Parathyroid adenoma (tissue), 2 donors: ENCODE data around the gene GDNF.
A peak's percentile ranks its signal among the peaks of the same experiment; 100 is the strongest.

Experiments used
- H2AFZ ChIP-seq: fragments of 300-600 bp; sonication (generic); one replicate; pipeline ENCODE4 v1.7.0; 2017; ENCODE audit warnings: antibody characterized with exemption, mild to moderate bottlenecking
- H3K27ac ChIP-seq: fragments of 300-600 bp; sonication (generic); one replicate; pipeline ENCODE4 v1.7.0; 2017
- H3K27me3 ChIP-seq: fragments of 300-600 bp; sonication (generic); one replicate; pipeline ENCODE4 v1.7.0; 2017; ENCODE audit warnings: low read length; ENCODE audit not compliant: control insufficient read depth, insufficient read depth
- H3K36me3 ChIP-seq: fragments of 300-600 bp; sonication (generic); one replicate; pipeline ENCODE4 v1.7.0; 2017; ENCODE audit warnings: low read length; ENCODE audit not compliant: control insufficient read depth, insufficient read depth
- H3K4me1 ChIP-seq: fragments of 300-600 bp; sonication (generic); one replicate; pipeline ENCODE4 v1.7.0; 2017; ENCODE audit warnings: control low read depth
- H3K4me2 ChIP-seq: fragments of 300-600 bp; sonication (generic); one replicate; pipeline ENCODE4 v1.7.0; 2017; ENCODE audit warnings: low read length
- H3K4me3 ChIP-seq: fragments of 300-600 bp; sonication (generic); one replicate; pipeline ENCODE4 v1.7.0; 2017; ENCODE audit warnings: low read depth, low read length
- H3K79me2 ChIP-seq: fragments of 300-600 bp; sonication (generic); one replicate; pipeline ENCODE4 v1.7.0; 2017; ENCODE audit warnings: control low read depth
- H3K9ac ChIP-seq: fragments of 300-600 bp; sonication (generic); one replicate; pipeline ENCODE4 v1.7.0; 2017; ENCODE audit warnings: mild to moderate bottlenecking
- H3K9me3 ChIP-seq: fragments of 300-600 bp; sonication (generic); one replicate; pipeline ENCODE4 v1.7.0; 2017; ENCODE audit warnings: low read length; ENCODE audit not compliant: control insufficient read depth
- CTCF ChIP-seq: fragments of 300-600 bp; sonication (generic); IDR thresholded peaks from one replicate; pipeline ENCODE4 v1.7.0; 2017; ENCODE audit warnings: antibody characterized with exemption, mild to moderate bottlenecking
- donor health status: primary hyperparathyroidism.

The GDNF gene

GRCh38 chr5:37838933-37839341 is 904 bp downstream of the GDNF start:
- H3K4me1 ChIP-seq, result no peaks in the 10 kb centered on the region
- no peaks in the 10 kb centered on the region for H3K9me3 ChIP-seq
- H3K27ac ChIP-seq, result no peak overlapping the region
- peak overlapping the region; percentile 14 for H3K4me3 ChIP-seq
- H3K36me3 ChIP-seq, result no peaks in the 10 kb centered on the region
- no peak for TF ChIP-seq CTCF
- no peaks in the 10 kb centered on the region for H3K79me2 ChIP-seq
- H3K4me2 ChIP-seq, result peak overlapping the region; percentile 50
- H3K27me3 ChIP-seq, result peaks cover 16% of the 10 kb centered on the region
- H2AFZ ChIP-seq, result no peak overlapping the region
- H3K9ac ChIP-seq, result no peak overlapping the region

- Histone ChIP-seq H3K4me1 (no peaks in the 10 kb centered on the region), H3K27ac (no peak overlapping the region), H3K9ac (no peak overlapping the region), H3K4me3 (no peak overlapping the region), H3K36me3 (no peaks in the 10 kb centered on the region), H3K27me3 (peaks cover 16% of the 10 kb centered on the region), H2AFZ (peak overlapping the region; percentile 1), H3K9me3 (no peaks in the 10 kb centered on the region), H3K4me2 (peak overlapping the region; percentile 59), H3K79me2 (no peaks in the 10 kb centered on the region)
- TF ChIP-seq CTCF, result no peak
These were observed 1.5 kb downstream of the GDNF start for GRCh38 chr5:37838152-37838932.

GRCh38 chr5:37837414-37838032 is 2.3 kb downstream of the GDNF start:
- Histone ChIP-seq H2AFZ (peak overlapping the region; percentile 17), H3K79me2 (no peaks in the 10 kb centered on the region), H3K4me2 (peak overlapping the region; percentile 55), H3K9ac (no peak overlapping the region), H3K27me3 (peaks cover 16% of the 10 kb centered on the region), H3K4me3 (peak overlapping the region; percentile 20), H3K27ac (no peak overlapping the region), H3K9me3 (no peaks in the 10 kb centered on the region), H3K36me3 (no peaks in the 10 kb centered on the region), H3K4me1 (no peaks in the 10 kb centered on the region)
- peak; percentile 31 for TF ChIP-seq CTCF

- H3K27me3 ChIP-seq, result peaks cover 16% of the 10 kb centered on the region
- H3K9me3 ChIP-seq, result no peaks in the 10 kb centered on the region
- H3K36me3 ChIP-seq, result no peaks in the 10 kb centered on the region
- H3K4me1 ChIP-seq, result no peaks in the 10 kb centered on the region
- peak overlapping the region; percentile 20 for H3K4me3 ChIP-seq
- peak overlapping the region; percentile 55 for H3K4me2 ChIP-seq
- H2AFZ ChIP-seq, result peak overlapping the region; percentile 50
- TF ChIP-seq CTCF, result no peak
- H3K27ac ChIP-seq, result no peak overlapping the region
- no peaks in the 10 kb centered on the region for H3K79me2 ChIP-seq
- no peak overlapping the region for H3K9ac ChIP-seq
These were observed 3.0 kb downstream of the GDNF start for GRCh38 chr5:37836592-37837413.
